Lower leg skin (tissue), 4 donors: ENCODE data around the gene OR2L5. TPM values are rescaled to one million over a fixed set of nuclear protein-coding genes. Genes with fewer than 3 reads are reported as not detected.

Experiments
- DNase-seq, 2 donors: peaks; one replicate each; pipeline ENCODE4 v3.0.0-alpha.2; 2019; ENCODE audit warnings: low spot score in 2 of 2
- H3K4me3 ChIP-seq: fragments of 200-600 bp; sonication (generic); 2 replicates; pipeline ENCODE4 v1.5.1; 2017; ENCODE audit warnings: mild to moderate bottlenecking, low read depth; ENCODE audit not compliant: poor library complexity, severe bottlenecking
- CTCF ChIP-seq, 3 donors: fragments of 450-650 bp; IDR thresholded peaks; one replicate each; pipeline ENCODE4 v1.5.1; 2016; ENCODE audit warnings: antibody characterized with exemption in 3 of 3, mild to moderate bottlenecking in 3 of 3, moderate library complexity in 2 of 3
- POLR2A ChIP-seq, 2 donors: fragments of 450-650 bp; IDR thresholded peaks; one replicate each; pipeline ENCODE4 v1.6.1; 2016 to 2017; ENCODE audit warnings: antibody characterized with exemption in 2 of 2, mild to moderate bottlenecking in 1 of 2, moderate library complexity in 1 of 2
- WGBS, 2 donors: methylation state at CpG; one replicate each; pipeline ENCODE4 v1.1.5; 2018; 5-methylcytosine and 5-hydroxymethylcytosine counted together
- intact Hi-C: fragments of 100-400 bp; cut with DNase I; formaldehyde crosslinking; loops from one replicate; pipeline ENCODE4 v1.15.0; 2023; ENCODE audit warnings: low total_unique reads
- total RNA-seq, 4 donors: library from RNA; depleted of rRNA; stranded (reverse); fragments of >200 nt; gene quantifications; one replicate each; pipeline ENCODE4 v1.1.0, GENCODE V29; 2016

OR2L5 gene
- total RNA-seq = not detected

- no peak for DNase-seq
- intact Hi-C loops = no loop called here
- no peak within 1 kb of the TSS for H3K4me3 ChIP-seq
- TF ChIP-seq CTCF (IDR thresholded peaks at IDR 0.05) (no peak), POLR2A (IDR thresholded peaks at IDR 0.05) (no peak)
- 90 to 93% methylated on average over 2 of the region's 2 CpGs for WGBS, 2 donors
Measured at GRCh38 chr1:248013229-248013710, at the start of gene OR2L5. Gene OR2L5 (plus strand): TSS chr1:248013660. CDS start chr1:248021948, 8,288 bp downstream.

- WGBS, 2 donors = 86 to 89% methylated on average over 2 of the region's 2 CpGs
- no peak for DNase-seq
- TF ChIP-seq CTCF (IDR thresholded peaks at IDR 0.05) (no peak), POLR2A (IDR thresholded peaks at IDR 0.05) (no peak)
- intact Hi-C loops = no loop called here
- no peak within 1 kb of the TSS for H3K4me3 ChIP-seq
Measured at GRCh38 chr1:247964933-247965332, 48.5 kb upstream of the OR2L5 start, which contains the start of gene OR2AK2. Gene OR2AK2 (plus strand): TSS chr1:247965233. CDS start chr1:247965377, 144 bp downstream.

GRCh38 chr1:247966532-247967204 is 46.8 kb upstream of the OR2L5 start:
- TF ChIP-seq POLR2A (IDR thresholded peaks at IDR 0.05) = no peak
- TF ChIP-seq CTCF (IDR thresholded peaks at IDR 0.05) = no peak
- WGBS, 2 donors = 67 to 69% methylated on average over 5 of the region's 5 CpGs
- intact Hi-C loops = no loop called here

GRCh38 chr1:247992986-247993385 is 20.5 kb upstream of the OR2L5 start:
- H3K4me3 ChIP-seq = no peak overlapping the region
- intact Hi-C loops = no loop called here
- no peak for TF ChIP-seq POLR2A (IDR thresholded peaks at IDR 0.05)
- no peak for TF ChIP-seq CTCF (IDR thresholded peaks at IDR 0.05)
- WGBS, 2 donors = 49 to 65% methylated on average over 2 of the region's 2 CpGs
- DNase-seq = no peak

More at GRCh38 chr1:247966532-247967204, 46.8 kb upstream of the OR2L5 start:
- H3K4me3 ChIP-seq = no peak overlapping the region
- DNase-seq = no peak

GRCh38 chr1:247998811-247999210 is 14.6 kb upstream of the OR2L5 start:
- TF ChIP-seq CTCF (IDR thresholded peaks at IDR 0.05) (no peak), POLR2A (IDR thresholded peaks at IDR 0.05) (no peak)
- 29 to 49% methylated on average over 2 of the region's 2 CpGs for WGBS, 2 donors
- intact Hi-C loops = no loop called here
- no peak overlapping the region for H3K4me3 ChIP-seq
- no peak for DNase-seq
